ENCODE measurements around the gene CUL7.

DNA sequence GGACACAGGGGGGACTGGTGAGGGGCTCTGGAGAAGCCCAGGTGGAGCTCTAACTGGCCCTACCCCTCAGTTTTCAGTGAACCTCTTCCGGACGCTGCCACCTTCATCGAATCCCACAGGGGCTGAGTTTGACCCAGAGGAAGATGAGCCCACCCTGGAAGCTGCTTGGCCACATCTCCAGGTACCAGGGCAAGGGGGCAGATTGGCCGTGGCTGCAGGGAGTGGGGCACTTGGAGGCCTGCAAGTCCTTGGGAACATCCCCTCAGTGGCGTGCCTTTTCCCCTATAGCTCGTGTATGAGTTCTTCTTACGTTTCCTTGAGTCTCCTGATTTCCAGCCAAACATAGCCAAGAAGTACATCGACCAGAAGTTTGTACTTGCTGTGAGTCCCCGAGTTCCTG, 46.5 kb downstream of the CUL7 start:
- TF ChIP-seq, protein P1, sequence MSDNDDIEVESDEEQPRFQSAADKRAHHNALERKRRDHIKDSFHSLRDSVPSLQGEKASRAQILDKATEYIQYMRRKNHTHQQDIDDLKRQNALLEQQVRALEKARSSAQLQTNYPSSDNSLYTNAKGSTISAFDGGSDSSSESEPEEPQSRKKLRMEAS (IDR thresholded peaks at IDR 0.05; ENCODE audit: low read depth, low read length) = no peak
- TF ChIP-seq, protein P2, sequence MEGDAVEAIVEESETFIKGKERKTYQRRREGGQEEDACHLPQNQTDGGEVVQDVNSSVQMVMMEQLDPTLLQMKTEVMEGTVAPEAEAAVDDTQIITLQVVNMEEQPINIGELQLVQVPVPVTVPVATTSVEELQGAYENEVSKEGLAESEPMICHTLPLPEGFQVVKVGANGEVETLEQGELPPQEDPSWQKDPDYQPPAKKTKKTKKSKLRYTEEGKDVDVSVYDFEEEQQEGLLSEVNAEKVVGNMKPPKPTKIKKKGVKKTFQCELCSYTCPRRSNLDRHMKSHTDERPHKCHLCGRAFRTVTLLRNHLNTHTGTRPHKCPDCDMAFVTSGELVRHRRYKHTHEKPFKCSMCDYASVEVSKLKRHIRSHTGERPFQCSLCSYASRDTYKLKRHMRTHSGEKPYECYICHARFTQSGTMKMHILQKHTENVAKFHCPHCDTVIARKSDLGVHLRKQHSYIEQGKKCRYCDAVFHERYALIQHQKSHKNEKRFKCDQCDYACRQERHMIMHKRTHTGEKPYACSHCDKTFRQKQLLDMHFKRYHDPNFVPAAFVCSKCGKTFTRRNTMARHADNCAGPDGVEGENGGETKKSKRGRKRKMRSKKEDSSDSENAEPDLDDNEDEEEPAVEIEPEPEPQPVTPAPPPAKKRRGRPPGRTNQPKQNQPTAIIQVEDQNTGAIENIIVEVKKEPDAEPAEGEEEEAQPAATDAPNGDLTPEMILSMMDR (IDR thresholded peaks at IDR 0.05; ENCODE audit: low read depth, low read length) = no peak
